ENCODE measurements around the gene SMIM20.

- TF ChIP-seq CTCF (IDR thresholded peaks at IDR 0.05), result no peak
- no peak for TF ChIP-seq POLR2A (IDR thresholded peaks at IDR 0.05)
Measured at GRCh38 chr4:25977397-25978170, 63.6 kb downstream of the SMIM20 start.

All from stomach (tissue), 4 donors.